Esophagus muscularis mucosa (tissue), 4 donors: ENCODE results near the gene POLR2E. TPM values are rescaled to one million over a fixed set of nuclear protein-coding genes. Genes with fewer than 3 reads are reported as not detected.

Experiments
- DNase-seq: peaks from one replicate; pipeline ENCODE4 v3.0.0-alpha.2; 2017; ENCODE audit errors: extremely low spot score
- H3K27ac ChIP-seq, 4 donors: fragments of 200-600 bp; sonication (generic); replicated peaks in 1 of 4; 1 replicate in 3 of 4; 2 replicates in 1 of 4; pipeline ENCODE4 v1.5.1; 2016 to 2019; ENCODE audit warnings: mild to moderate bottlenecking in 1 of 4
- H3K27me3 ChIP-seq, 4 donors: fragments of 200-600 bp; sonication (generic); one replicate each; pipeline versions ENCODE4 v1.5.1 to v1.6.0; 2016 to 2019
- H3K36me3 ChIP-seq, 4 donors: fragments of 200-600 bp; sonication (generic); one replicate each; pipeline ENCODE4 v1.5.1; 2016 to 2019
- H3K4me1 ChIP-seq, 4 donors: fragments of 200-600 bp; sonication (generic); one replicate each; pipeline ENCODE4 v1.5.1; 2016 to 2019
- H3K4me3 ChIP-seq, 4 donors: fragments of 200-600 bp; sonication (generic); 1 replicate in 2 of 4; 2 replicates in 2 of 4; pipeline ENCODE4 v1.5.1; 2016 to 2019; ENCODE audit warnings: mild to moderate bottlenecking in 4 of 4, moderate library complexity in 1 of 4
- H3K9me3 ChIP-seq, 4 donors: fragments of 200-600 bp; sonication (generic); 1 replicate in 3 of 4; 2 replicates in 1 of 4; pipeline ENCODE4 v1.5.1; 2016 to 2019
- EP300 ChIP-seq: sonication (generic); formaldehyde crosslinking; IDR thresholded peaks from one replicate; pipeline ENCODE4 v1.6.1; 2017; ENCODE audit warnings: antibody characterized with exemption
- POLR2A ChIP-seq: fragments of 450-650 bp; IDR thresholded peaks from one replicate; pipeline ENCODE4 v1.6.1; 2017; ENCODE audit warnings: antibody characterized with exemption, moderate library complexity, mild to moderate bottlenecking, low read depth
- POLR2AphosphoS5 ChIP-seq, 2 donors: sonication (generic); formaldehyde crosslinking; IDR thresholded peaks; one replicate each; pipeline ENCODE4 v1.6.1; 2017; ENCODE audit warnings: antibody characterized with exemption in 2 of 2
- WGBS: methylation state at CpG from one replicate; pipeline ENCODE4 v1.1.5; 2018; 5-methylcytosine and 5-hydroxymethylcytosine counted together
- intact Hi-C: fragments of 100-400 bp; cut with DNase I; formaldehyde crosslinking; loops from one replicate; pipeline ENCODE4 v1.15.1; 2023
- total RNA-seq, 4 donors: library from RNA; depleted of rRNA; stranded (reverse); fragments of >200 nt; gene quantifications; one replicate each; pipeline versions ENCODE4 v1.1.0 to v1.2.1, GENCODE V29; 2016
- TF ChIP-seq, protein P1 (sequence below), 3 experiments: fragments of 200-600 bp in 2 of 3; fragments of 450-650 bp in 1 of 3; sonication (generic) in 2 of 3; IDR thresholded peaks; one replicate each; pipeline ENCODE4 v1.5.1; 2017 to 2019; ENCODE audit warnings: antibody characterized with exemption in 3 of 3, mild to moderate bottlenecking in 2 of 3, moderate library complexity in 1 of 3

The POLR2E gene
- total RNA-seq, 4 donors from 2014 or later = 96.8 to 198 (median 135) TPM

- Histone ChIP-seq H3K9me3 (no peaks in the 10 kb centered on the region), H3K4me1 (peaks cover 17 to 51% (median 38%) of the 10 kb centered on the region in 4 donors), H3K36me3 (peaks cover 13 to 56% (median 52%) of the 10 kb centered on the region in 4 donors), H3K27ac (no peak overlapping the region), H3K27me3 (no peaks in the 10 kb centered on the region), H3K4me3 (peak overlapping the region in 1 of 4 donors; percentile 81)
- 88% methylated on average over 15 of the region's 15 CpGs for WGBS
- DNase-seq = no peak
- intact Hi-C loops = loop anchor here (5.0 kb wide), 1 partner anchor 51 kb away; the partner anchor contains the start of gene ABCA7
- TF ChIP-seq, protein P1, sequence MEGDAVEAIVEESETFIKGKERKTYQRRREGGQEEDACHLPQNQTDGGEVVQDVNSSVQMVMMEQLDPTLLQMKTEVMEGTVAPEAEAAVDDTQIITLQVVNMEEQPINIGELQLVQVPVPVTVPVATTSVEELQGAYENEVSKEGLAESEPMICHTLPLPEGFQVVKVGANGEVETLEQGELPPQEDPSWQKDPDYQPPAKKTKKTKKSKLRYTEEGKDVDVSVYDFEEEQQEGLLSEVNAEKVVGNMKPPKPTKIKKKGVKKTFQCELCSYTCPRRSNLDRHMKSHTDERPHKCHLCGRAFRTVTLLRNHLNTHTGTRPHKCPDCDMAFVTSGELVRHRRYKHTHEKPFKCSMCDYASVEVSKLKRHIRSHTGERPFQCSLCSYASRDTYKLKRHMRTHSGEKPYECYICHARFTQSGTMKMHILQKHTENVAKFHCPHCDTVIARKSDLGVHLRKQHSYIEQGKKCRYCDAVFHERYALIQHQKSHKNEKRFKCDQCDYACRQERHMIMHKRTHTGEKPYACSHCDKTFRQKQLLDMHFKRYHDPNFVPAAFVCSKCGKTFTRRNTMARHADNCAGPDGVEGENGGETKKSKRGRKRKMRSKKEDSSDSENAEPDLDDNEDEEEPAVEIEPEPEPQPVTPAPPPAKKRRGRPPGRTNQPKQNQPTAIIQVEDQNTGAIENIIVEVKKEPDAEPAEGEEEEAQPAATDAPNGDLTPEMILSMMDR (IDR thresholded peaks at IDR 0.05) = no peak
Measured at GRCh38 chr19:1093330-1093729, 1.8 kb downstream of the POLR2E start.

GRCh38 chr19:1091544-1092175 lies 3.5 kb downstream of the POLR2E start:
- Histone ChIP-seq H3K36me3 (peaks cover 13 to 72% (median 63%) of the 10 kb centered on the region in 4 donors), H3K4me1 (peaks cover 17 to 59% (median 49%) of the 10 kb centered on the region in 4 donors), H3K9me3 (no peaks in the 10 kb centered on the region), H3K4me3 (no peak overlapping the region), H3K27ac (no peak overlapping the region), H3K27me3 (no peaks in the 10 kb centered on the region)
- WGBS = 88% methylated on average over 13 of the region's 27 CpGs
- TF ChIP-seq POLR2AphosphoS5 (IDR thresholded peaks at IDR 0.05) = no peak
- TF ChIP-seq POLR2A = no peak
- no peak for TF ChIP-seq EP300
- TF ChIP-seq, protein P1 (IDR thresholded peaks at IDR 0.05) = no peak
- intact Hi-C loops = loop anchor here (5.0 kb wide), 1 partner anchor 49 kb away; the partner anchor contains the start of gene ABCA7
- no peak for DNase-seq

DNA sequence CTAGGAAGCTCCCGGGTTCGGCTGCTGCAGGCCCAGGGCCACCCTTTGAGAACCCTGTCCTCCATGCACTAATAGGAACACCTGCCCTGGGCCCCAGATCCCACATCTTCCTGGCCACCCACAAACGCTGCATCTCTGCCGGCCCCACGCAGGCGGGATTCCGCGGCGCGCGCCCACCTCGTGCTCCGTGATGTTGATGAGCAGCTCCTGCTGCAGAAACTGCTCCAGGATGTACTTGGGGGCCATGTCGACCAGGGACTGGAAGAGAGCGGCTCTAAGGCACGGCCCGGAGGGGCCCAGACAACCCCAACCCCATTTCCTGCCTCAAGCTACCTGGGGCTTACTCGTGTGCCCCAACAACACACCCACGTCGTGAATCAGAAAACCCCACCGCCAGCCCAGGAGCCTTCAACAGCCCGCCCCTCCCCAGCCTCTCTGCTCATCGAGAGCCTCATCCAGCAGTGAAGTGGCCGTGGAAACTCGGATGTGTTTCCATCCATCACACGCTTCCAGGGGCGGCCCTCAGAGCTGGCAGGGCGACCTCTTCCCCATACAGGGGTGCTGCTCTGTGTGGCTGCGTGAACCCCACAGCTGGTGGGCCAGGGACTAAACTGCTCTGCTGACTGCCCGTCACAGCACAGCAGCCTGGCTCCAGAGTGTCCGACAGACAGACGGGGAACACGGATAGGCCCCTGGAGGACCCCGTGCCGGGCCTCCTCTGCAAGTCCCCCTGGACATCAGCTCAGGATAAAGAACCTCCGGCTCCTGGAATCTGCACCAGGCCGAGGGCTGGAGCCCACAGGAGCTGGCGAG lies 4.2 kb downstream of the POLR2E start:
- no peak for DNase-seq
- Histone ChIP-seq H3K9me3 (no peaks in the 10 kb centered on the region), H3K36me3 (peaks cover 13 to 80% (median 71%) of the 10 kb centered on the region in 4 donors), H3K4me3 (no peak overlapping the region), H3K27ac (no peak overlapping the region), H3K27me3 (no peaks in the 10 kb centered on the region), H3K4me1 (peaks cover 17 to 57% (median 48%) of the 10 kb centered on the region in 4 donors)
- 87% methylated on average over 35 of the region's 38 CpGs for WGBS
- intact Hi-C loops = loop anchor here (5.0 kb wide), 1 partner anchor 49 kb away; the partner anchor contains the start of gene ABCA7
- TF ChIP-seq EP300 = no peak
- TF ChIP-seq, protein P1 (IDR thresholded peaks at IDR 0.05) = no peak
- no peak for TF ChIP-seq POLR2A
- TF ChIP-seq POLR2AphosphoS5 (IDR thresholded peaks at IDR 0.05) = no peak

- no peak overlapping the region for H3K4me3 ChIP-seq
- no peaks in the 10 kb centered on the region for H3K9me3 ChIP-seq
- peaks cover 12 to 51% (median 42%) of the 10 kb centered on the region in 4 donors for H3K4me1 ChIP-seq
- H3K27me3 ChIP-seq = no peaks in the 10 kb centered on the region
- intact Hi-C loops = loop anchor here (5.0 kb wide), 1 partner anchor 48 kb away; the partner anchor contains the start of gene ABCA7
- peaks cover 13 to 83% (median 72%) of the 10 kb centered on the region in 4 donors for H3K36me3 ChIP-seq
- no peak for TF ChIP-seq POLR2AphosphoS5 (IDR thresholded peaks at IDR 0.05)
- TF ChIP-seq EP300 = no peak
- H3K27ac ChIP-seq = no peak overlapping the region
- 72% methylated on average over 19 of the region's 22 CpGs for WGBS
- no peak for DNase-seq
Measured at GRCh38 chr19:1089891-1090290, 5.3 kb downstream of the POLR2E start.
